Fibroblast of lung (primary cell): Measurements from ENCODE around the gene TRAF3.

Experiments used
- EZH2 ChIP-seq: IDR thresholded peaks from 2 replicates; pipeline ENCODE4 v1.5.1; 2012; ENCODE audit warnings: low read length, control low read depth, mild to moderate bottlenecking; ENCODE audit errors: missing control alignments
- TF ChIP-seq, protein P1 (sequence below), 2 donors: IDR thresholded peaks in 1 of 2; conservative IDR thresholded peaks in 1 of 2; 1 replicate in 1 of 2; 2 replicates in 1 of 2; pipeline ENCODE4 v1.5.1; 2011 to 2012; ENCODE audit warnings: low read length in 2 of 2, control low read depth in 1 of 2, inconsistent platforms in 1 of 2, low read depth in 1 of 2, mild to moderate bottlenecking in 1 of 2

- TF ChIP-seq, protein P1, sequence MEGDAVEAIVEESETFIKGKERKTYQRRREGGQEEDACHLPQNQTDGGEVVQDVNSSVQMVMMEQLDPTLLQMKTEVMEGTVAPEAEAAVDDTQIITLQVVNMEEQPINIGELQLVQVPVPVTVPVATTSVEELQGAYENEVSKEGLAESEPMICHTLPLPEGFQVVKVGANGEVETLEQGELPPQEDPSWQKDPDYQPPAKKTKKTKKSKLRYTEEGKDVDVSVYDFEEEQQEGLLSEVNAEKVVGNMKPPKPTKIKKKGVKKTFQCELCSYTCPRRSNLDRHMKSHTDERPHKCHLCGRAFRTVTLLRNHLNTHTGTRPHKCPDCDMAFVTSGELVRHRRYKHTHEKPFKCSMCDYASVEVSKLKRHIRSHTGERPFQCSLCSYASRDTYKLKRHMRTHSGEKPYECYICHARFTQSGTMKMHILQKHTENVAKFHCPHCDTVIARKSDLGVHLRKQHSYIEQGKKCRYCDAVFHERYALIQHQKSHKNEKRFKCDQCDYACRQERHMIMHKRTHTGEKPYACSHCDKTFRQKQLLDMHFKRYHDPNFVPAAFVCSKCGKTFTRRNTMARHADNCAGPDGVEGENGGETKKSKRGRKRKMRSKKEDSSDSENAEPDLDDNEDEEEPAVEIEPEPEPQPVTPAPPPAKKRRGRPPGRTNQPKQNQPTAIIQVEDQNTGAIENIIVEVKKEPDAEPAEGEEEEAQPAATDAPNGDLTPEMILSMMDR (conservative IDR thresholded peaks at IDR 0.05 in 1 of 2, IDR thresholded peaks at IDR 0.05 in 1 of 2; ENCODE audit: low read depth in 1 of 2, low read length in 2 of 2): no peak
- TF ChIP-seq EZH2: no peak
These were observed 80.2 kb downstream of the TRAF3 start for GRCh38 chr14:102857444-102857843.
